VCaP (cell line): ENCODE results near the gene IL4I1.

Experiments used
- H3K27ac ChIP-seq: fragments of 450-650 bp; 2 replicates; pipeline ENCODE4 v1.5.1; 2017
- CTCF ChIP-seq: fragments of 450-650 bp; conservative IDR thresholded peaks from 2 replicates; pipeline ENCODE4 v1.5.1; 2017; ENCODE audit warnings: mild to moderate bottlenecking, moderate library complexity

IL4I1 gene

DNA sequence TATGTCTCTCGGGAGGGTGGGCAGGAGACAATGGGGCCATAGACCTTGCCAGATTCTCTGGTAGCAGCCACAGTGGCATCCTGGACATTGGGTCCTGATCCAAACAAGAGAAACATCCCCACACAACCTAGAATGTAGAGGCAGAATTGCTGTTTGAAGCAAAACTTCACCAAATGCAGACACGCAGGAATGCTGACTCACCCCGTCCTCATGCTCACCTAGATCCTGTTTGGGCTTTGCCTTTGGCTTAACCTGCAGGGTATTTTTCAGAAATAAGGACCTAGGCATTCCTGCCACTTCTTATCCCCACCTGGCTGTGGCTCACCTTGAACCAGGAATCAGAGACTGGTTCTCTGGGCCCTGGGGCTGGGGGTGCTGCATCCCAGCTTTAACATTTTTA is 11.9 kb downstream of the IL4I1 start:
- no peak for TF ChIP-seq CTCF
- H3K27ac ChIP-seq, result no peak overlapping the region

GRCh38 chr19:49884109-49884508 is 12.6 kb downstream of the IL4I1 start:
- H3K27ac ChIP-seq, result no peak overlapping the region
- TF ChIP-seq CTCF, result no peak

GRCh38 chr19:49883094-49883493 is 13.6 kb downstream of the IL4I1 start:
- no peak overlapping the region for H3K27ac ChIP-seq
- TF ChIP-seq CTCF, result no peak

DNA sequence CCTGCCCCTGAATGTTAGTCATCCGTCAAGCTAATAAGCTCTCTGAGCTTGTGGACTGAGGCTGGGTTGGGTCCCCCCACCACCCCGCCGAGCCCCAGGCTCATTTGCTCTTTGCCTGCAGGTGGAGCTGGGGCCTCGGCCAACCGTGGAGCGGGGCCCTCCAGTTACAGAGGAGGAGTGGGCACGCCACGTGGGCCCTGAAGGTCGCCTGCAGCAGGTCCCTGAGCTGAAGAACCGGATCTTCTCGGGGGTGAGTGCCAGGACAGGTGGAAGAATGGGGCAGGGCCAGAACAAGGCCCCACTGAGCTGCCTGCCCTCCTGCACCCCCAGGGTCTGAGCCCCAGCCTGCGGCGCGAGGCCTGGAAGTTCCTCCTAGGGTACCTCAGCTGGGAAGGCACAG is 14.0 kb downstream of the IL4I1 start:
- no peak for TF ChIP-seq CTCF
- no peak overlapping the region for H3K27ac ChIP-seq

- no peak for TF ChIP-seq CTCF
- no peak overlapping the region for H3K27ac ChIP-seq
Observed at GRCh38 chr19:49881672-49882394, 14.9 kb downstream of the IL4I1 start.

DNA sequence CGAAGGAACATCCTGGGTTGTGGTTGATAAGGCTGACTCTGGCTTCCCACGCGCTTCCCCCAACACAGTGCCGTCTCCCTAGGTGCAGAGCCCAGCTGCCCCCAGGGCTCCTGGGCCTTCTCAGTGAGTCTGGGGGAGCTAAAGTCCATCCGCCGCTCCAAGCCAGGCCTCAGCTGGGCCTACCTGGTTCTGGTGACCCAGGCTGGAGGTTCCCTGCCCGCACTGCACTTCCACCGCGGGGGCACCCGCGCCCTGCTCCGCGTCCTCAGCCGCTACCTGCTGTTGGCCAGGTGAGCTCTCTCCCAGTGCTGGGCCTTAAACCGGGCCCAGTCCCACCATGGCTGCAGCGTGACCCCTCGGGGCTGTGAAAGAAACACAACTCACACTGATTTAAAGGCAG is 15.5 kb downstream of the IL4I1 start:
- 0 out of 2 replicates have a peak overlapping the region, but pooled peaks have one; percentile 8 for H3K27ac ChIP-seq
- no peak for TF ChIP-seq CTCF

DNA sequence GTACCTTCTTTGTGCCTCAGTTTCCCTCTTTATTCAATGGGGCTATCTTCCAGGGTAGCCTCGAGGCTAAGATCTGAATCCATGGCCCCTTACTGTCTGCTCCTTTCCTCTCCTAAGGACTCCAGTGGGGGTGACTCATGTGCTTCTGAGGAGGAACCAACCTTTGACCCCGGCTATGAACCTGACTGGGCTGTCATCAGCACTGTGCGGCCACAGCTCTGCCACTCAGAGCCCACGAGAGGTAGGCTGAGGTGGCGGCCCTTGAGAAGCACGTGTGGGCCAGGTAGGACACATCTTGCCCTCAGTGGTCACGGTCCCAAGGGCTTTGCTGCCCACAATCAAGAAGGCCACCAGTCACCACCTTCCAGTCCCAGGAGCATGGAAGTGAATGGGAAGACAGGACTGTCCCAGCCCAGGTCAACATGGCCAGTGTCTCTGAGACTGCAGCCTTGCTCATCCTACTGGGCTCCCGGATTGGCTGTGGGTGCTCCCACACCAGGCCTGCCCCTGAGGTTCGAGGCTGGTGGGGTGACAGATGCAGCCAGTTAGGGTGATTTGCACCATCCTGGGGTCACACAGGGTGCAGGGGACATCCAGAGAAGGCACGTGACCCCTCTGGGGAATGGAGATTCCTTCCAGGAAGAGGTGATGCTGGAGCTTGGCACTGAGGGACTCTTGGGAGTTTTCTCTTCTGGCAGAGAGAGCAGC is 16.4 kb downstream of the IL4I1 start:
- peak overlapping the region; percentile 8; the same call in 1 of the 2 replicates for H3K27ac ChIP-seq
- TF ChIP-seq CTCF, result no peak
